T-cell (primary cell): ENCODE results near the gene SPATA46. TPM values are rescaled to one million over a fixed set of nuclear protein-coding genes. Genes with fewer than 3 reads are reported as not detected.

ENCODE experiments used
- ATAC-seq, 4 experiments: fragments of 200-7000 bp in 3 of 4; fragments of 150-1000 bp in 1 of 4; cut with Tn5 transposase; replicated peaks in 1 of 4; 1 replicate in 3 of 4; 2 replicates in 1 of 4; pipeline ENCODE4 v1.10.0; 2021; ENCODE audit warnings: moderate library complexity in 3 of 4, mild to moderate bottlenecking in 2 of 4, moderate number of reproducible peaks in 1 of 4
- CTCF ChIA-PET, 2 donors: fragments of 300-600 bp; sonication (Branson Sonifier 250); formaldehyde crosslinking; loops; one replicate each; lab custom pipeline; 2022; ENCODE audit warnings: antibody characterized with exemption in 2 of 2; lab: Charles Lee
- POLR2A ChIA-PET, 2 donors: fragments of 300-600 bp; sonication (Branson Sonifier 250); formaldehyde crosslinking; loops; one replicate each; lab custom pipeline; 2022; ENCODE audit warnings: antibody characterized with exemption in 2 of 2; lab: Charles Lee
- DNase-seq, 35 experiments: peaks; one replicate each; pipeline versions ENCODE4 v3.0.0 to v3.0.0-alpha.2; 2013 to 2023
- H3K27ac ChIP-seq: one replicate; pipeline ENCODE4 v1.5.1; 2013; ENCODE audit warnings: low read length
- H3K27me3 ChIP-seq, 2 experiments: replicated peaks in 1 of 2; 1 replicate in 1 of 2; 2 replicates in 1 of 2; pipeline versions ENCODE4 v1.6.1 to v1.7.0; 2013; ENCODE audit warnings: low read length in 1 of 2, mixed read lengths in 1 of 2; ENCODE audit not compliant: control insufficient read depth in 2 of 2, insufficient read depth in 2 of 2; ENCODE audit errors: extremely low read depth in 1 of 2
- H3K36me3 ChIP-seq, 2 donors: 1 replicate in 1 of 2; 2 replicates in 1 of 2; pipeline versions ENCODE4 v1.6.1 to v1.7.0; 2013; ENCODE audit warnings: low read length in 1 of 2; ENCODE audit not compliant: control insufficient read depth in 2 of 2, insufficient read depth in 1 of 2; ENCODE audit errors: extremely low read depth in 1 of 2
- H3K4me1 ChIP-seq, 2 experiments: 1 replicate in 1 of 2; 2 replicates in 1 of 2; pipeline versions ENCODE4 v1.6.1 to v1.7.0; 2013; ENCODE audit warnings: low read length in 2 of 2, mixed read lengths in 1 of 2; ENCODE audit not compliant: insufficient read depth in 2 of 2, control insufficient read depth in 1 of 2; ENCODE audit errors: extremely low read depth in 1 of 2
- H3K4me3 ChIP-seq, 2 donors: 1 replicate in 1 of 2; 2 replicates in 1 of 2; pipeline versions ENCODE4 v1.5.1 to v1.7.0; 2013; ENCODE audit warnings: mild to moderate bottlenecking in 2 of 2, low read length in 1 of 2, moderate library complexity in 1 of 2; ENCODE audit not compliant: control insufficient read depth in 1 of 2; ENCODE audit errors: extremely low read depth in 1 of 2
- H3K9me3 ChIP-seq: 2 replicates; pipeline ENCODE4 v1.7.0; 2013
- H3K27ac Mint-ChIP-seq, 2 donors: one replicate each; pipeline ENCODE4 v1.8.0; 2020 to 2021; ENCODE audit warnings: mild to moderate bottlenecking in 2 of 2, mixed read lengths in 2 of 2
- H3K27me3 Mint-ChIP-seq, 2 donors: one replicate each; pipeline ENCODE4 v1.8.0; 2021 to 2022; ENCODE audit warnings: mixed read lengths in 2 of 2
- H3K36me3 Mint-ChIP-seq: one replicate; pipeline ENCODE4 v1.8.0; 2021; ENCODE audit warnings: mixed read lengths
- H3K4me1 Mint-ChIP-seq, 3 donors: one replicate each; pipeline ENCODE4 v1.8.0; 2020 to 2022; ENCODE audit warnings: mixed read lengths in 3 of 3, mild to moderate bottlenecking in 1 of 3
- H3K4me3 Mint-ChIP-seq, 3 donors: one replicate each; pipeline ENCODE4 v1.8.0; 2020 to 2022; ENCODE audit warnings: mild to moderate bottlenecking in 3 of 3, mixed read lengths in 3 of 3, moderate library complexity in 3 of 3
- H3K9me3 Mint-ChIP-seq, 3 donors: one replicate each; pipeline ENCODE4 v1.8.0; 2020 to 2022; ENCODE audit warnings: mixed read lengths in 3 of 3
- WGBS: methylation state at CpG from one replicate; pipeline ENCODE4 v1.1.5; 2013; ENCODE audit warnings: missing lambda C conversion rate; ENCODE audit not compliant: insufficient coverage; 5-methylcytosine and 5-hydroxymethylcytosine counted together
- total RNA-seq, 35 experiments: library from RNA in 6 of 35; stranded (reverse) in 6 of 35; fragments of 120-200 nt in 1 of 35; gene quantifications; one replicate each; pipeline versions ENCODE4 v1.2.1 to v1.2.4 and lab custom pipeline; 2013 to 2026

The SPATA46 gene
- total RNA-seq, 5 donors from 2014 or later (not counting 1 experiment from before 2014, with no cell fraction given): not detected

GRCh38 chr1:162366671-162367070, 10.0 kb downstream of the SPATA46 start:
- peak overlapping the region in 1 of 3 donors; percentile 49 for H3K4me3 Mint-ChIP-seq
- ATAC-seq (no peak), DNase-seq (no peak)
- H3K27ac Mint-ChIP-seq: no peak overlapping the region
- no peaks in the 10 kb centered on the region for H3K36me3 ChIP-seq
- H3K4me1 Mint-ChIP-seq: no peaks in the 10 kb centered on the region
- ChIA-PET CTCF (interaction anchor here in 1 of 2 donors (1.0 kb wide), 1 partner anchor 310 kb away, joined by 3 read pairs; no protein-coding TSS in a partner anchor), POLR2A (no interaction called here)
- no peaks in the 10 kb centered on the region for H3K9me3 ChIP-seq
- WGBS: 87% methylated on average over 3 of the region's 9 CpGs
- no peaks in the 10 kb centered on the region for H3K4me1 ChIP-seq
- H3K36me3 Mint-ChIP-seq: no peaks in the 10 kb centered on the region
- H3K27ac ChIP-seq: no peak overlapping the region
- no peak overlapping the region for H3K4me3 ChIP-seq
- H3K27me3 Mint-ChIP-seq: peaks cover 0 to 9% of the 10 kb centered on the region in 2 donors
- H3K27me3 ChIP-seq: peaks cover 0 to 25% of the 10 kb centered on the region in 2 experiments
- H3K9me3 Mint-ChIP-seq: no peaks in the 10 kb centered on the region

DNA sequence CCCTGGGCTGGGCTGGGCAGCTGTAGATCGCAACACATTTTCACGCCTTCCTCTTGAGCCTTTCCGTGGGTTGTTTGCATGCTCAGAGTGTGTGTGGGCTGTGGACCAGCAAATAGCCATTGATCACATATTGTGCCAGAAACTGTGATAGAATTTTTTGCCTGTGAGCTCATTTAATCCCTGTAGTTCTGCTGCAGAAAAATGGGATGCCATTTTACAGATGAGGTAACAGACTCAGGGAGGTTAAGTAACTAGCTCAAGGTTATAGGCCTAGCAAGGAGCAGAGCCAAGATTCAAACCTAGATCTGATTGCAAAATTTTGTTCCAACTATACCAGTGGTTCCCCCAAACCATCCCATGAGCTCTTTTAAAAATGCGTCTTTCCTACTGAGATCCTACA, 10.5 kb downstream of the SPATA46 start:
- Histone ChIP-seq H3K9me3 (no peaks in the 10 kb centered on the region), H3K36me3 (no peaks in the 10 kb centered on the region), H3K27me3 (peaks cover 0 to 22% of the 10 kb centered on the region in 2 experiments), H3K4me3 (no peak overlapping the region), H3K27ac (no peak overlapping the region), H3K4me1 (no peaks in the 10 kb centered on the region)
- ChIA-PET POLR2A (no interaction called here), CTCF (interaction anchor here in 1 of 2 donors (1.0 kb wide), 1 partner anchor 310 kb away, joined by 3 read pairs; no protein-coding TSS in a partner anchor)
- Mint-ChIP-seq H3K4me1 (no peaks in the 10 kb centered on the region), H3K27me3 (peaks cover 0 to 9% of the 10 kb centered on the region in 2 donors), H3K4me3 (no peak overlapping the region), H3K9me3 (no peaks in the 10 kb centered on the region), H3K27ac (no peak overlapping the region), H3K36me3 (no peaks in the 10 kb centered on the region)
- 80% methylated on average over 1 of the region's 4 CpGs for WGBS
- ATAC-seq (no peak), DNase-seq (no peak)

GRCh38 chr1:162365284-162366020, 11.2 kb downstream of the SPATA46 start:
- ATAC-seq: no peak
- CTCF ChIA-PET: interaction anchor here in 1 of 2 donors (1.0 kb wide), 1 partner anchor 309 kb away, joined by 3 read pairs; no protein-coding TSS in a partner anchor
- Mint-ChIP-seq H3K4me3 (no peak overlapping the region), H3K9me3 (no peaks in the 10 kb centered on the region), H3K27ac (no peak overlapping the region), H3K4me1 (no peaks in the 10 kb centered on the region), H3K36me3 (no peaks in the 10 kb centered on the region), H3K27me3 (peaks cover 0 to 9% of the 10 kb centered on the region in 2 donors)
- Histone ChIP-seq H3K9me3 (no peaks in the 10 kb centered on the region), H3K36me3 (no peaks in the 10 kb centered on the region), H3K27ac (no peak overlapping the region), H3K4me1 (no peaks in the 10 kb centered on the region), H3K4me3 (no peak overlapping the region), H3K27me3 (peaks cover 0 to 20% of the 10 kb centered on the region in 2 experiments)
- POLR2A ChIA-PET: no interaction called here
- DNase-seq: no peak
- WGBS: 90% methylated on average over 10 of the region's 10 CpGs

DNA sequence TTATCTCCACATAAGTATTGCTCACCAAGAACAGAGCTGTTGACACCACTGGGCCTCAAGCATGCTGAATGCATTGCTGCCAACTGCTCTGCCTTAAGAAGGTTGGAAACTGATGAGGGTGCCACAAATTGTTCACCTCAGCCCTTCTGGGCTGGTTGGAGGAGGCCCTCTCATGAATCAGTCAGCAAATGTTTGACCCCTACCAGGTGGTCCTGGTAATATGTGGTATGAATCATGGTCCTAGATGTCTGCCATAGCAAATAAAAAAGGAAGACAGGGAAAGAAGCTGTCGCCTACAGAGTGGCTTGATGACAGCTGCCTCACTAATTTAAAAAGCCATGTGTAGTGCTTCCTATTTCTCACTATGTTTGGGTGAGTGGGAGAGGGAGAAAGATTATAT, 12.2 kb downstream of the SPATA46 start:
- peaks cover 0 to 9% of the 10 kb centered on the region in 2 donors for H3K27me3 Mint-ChIP-seq
- 83% methylated on average over 1 of the region's 1 CpG for WGBS
- no peaks in the 10 kb centered on the region for H3K9me3 Mint-ChIP-seq
- no peak overlapping the region for H3K27ac Mint-ChIP-seq
- H3K4me3 Mint-ChIP-seq: no peak overlapping the region
- H3K4me1 Mint-ChIP-seq: no peaks in the 10 kb centered on the region
- DNase-seq (no peak), ATAC-seq (no peak)
- H3K36me3 Mint-ChIP-seq: no peaks in the 10 kb centered on the region
- no peaks in the 10 kb centered on the region for H3K36me3 ChIP-seq
- H3K27ac ChIP-seq: no peak overlapping the region
- H3K9me3 ChIP-seq: no peaks in the 10 kb centered on the region
- H3K4me3 ChIP-seq: no peak overlapping the region
- H3K27me3 ChIP-seq: peaks cover 0 to 20% of the 10 kb centered on the region in 2 experiments
- CTCF ChIA-PET: no interaction called here
- POLR2A ChIA-PET: interaction anchor here in 1 of 2 donors (0.6 kb wide), 1 partner anchor 175 kb away, joined by 3 read pairs; no protein-coding TSS in a partner anchor
- no peaks in the 10 kb centered on the region for H3K4me1 ChIP-seq

- Histone ChIP-seq H3K9me3 (no peaks in the 10 kb centered on the region), H3K36me3 (no peaks in the 10 kb centered on the region), H3K27ac (no peak overlapping the region), H3K4me3 (no peak overlapping the region), H3K4me1 (no peaks in the 10 kb centered on the region), H3K27me3 (peaks cover 0 to 20% of the 10 kb centered on the region in 2 experiments)
- POLR2A ChIA-PET: interaction anchor here in 1 of 2 donors (0.6 kb wide), 1 partner anchor 175 kb away, joined by 3 read pairs; no protein-coding TSS in a partner anchor
- CTCF ChIA-PET: no interaction called here
- H3K36me3 Mint-ChIP-seq: no peaks in the 10 kb centered on the region
- H3K27ac Mint-ChIP-seq: no peak overlapping the region
- WGBS: 76% methylated on average over 3 of the region's 3 CpGs
- peaks cover 3 to 9% of the 10 kb centered on the region in 2 donors for H3K27me3 Mint-ChIP-seq
- no peak for ATAC-seq
- DNase-seq: no peak
- no peak overlapping the region for H3K4me3 Mint-ChIP-seq
- H3K4me1 Mint-ChIP-seq: no peaks in the 10 kb centered on the region
- H3K9me3 Mint-ChIP-seq: no peaks in the 10 kb centered on the region
Observed at GRCh38 chr1:162363823-162364222, 12.8 kb downstream of the SPATA46 start.

DNA sequence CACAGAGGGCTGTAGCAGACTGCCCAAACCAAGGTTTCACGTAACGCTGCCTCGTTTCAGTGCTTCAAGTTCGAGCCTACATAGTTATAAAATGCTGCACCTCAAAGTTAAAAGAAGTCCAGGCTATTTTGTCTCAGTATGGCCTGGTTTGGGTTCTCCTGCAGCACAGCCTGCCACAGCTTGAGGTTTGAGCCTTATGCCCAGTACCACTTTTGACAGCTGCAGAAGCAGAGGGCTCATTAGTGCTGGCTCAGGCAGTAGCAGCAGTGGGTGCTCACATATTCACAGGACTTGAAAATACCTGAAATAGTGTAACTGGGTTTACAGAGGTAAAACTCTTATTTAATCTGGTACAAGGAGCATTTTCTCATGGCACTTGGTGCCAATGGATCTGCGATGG, 15.3 kb downstream of the SPATA46 start:
- Histone ChIP-seq H3K27me3 (peaks cover 0 to 8% of the 10 kb centered on the region in 2 experiments), H3K27ac (no peak overlapping the region), H3K4me3 (no peak overlapping the region), H3K4me1 (no peaks in the 10 kb centered on the region), H3K9me3 (no peaks in the 10 kb centered on the region), H3K36me3 (no peaks in the 10 kb centered on the region)
- no peak for DNase-seq
- Mint-ChIP-seq H3K9me3 (no peaks in the 10 kb centered on the region), H3K36me3 (no peaks in the 10 kb centered on the region), H3K27me3 (peaks cover 11 to 17% of the 10 kb centered on the region in 2 donors), H3K4me3 (no peak overlapping the region), H3K4me1 (no peaks in the 10 kb centered on the region), H3K27ac (no peak overlapping the region)
- ChIA-PET CTCF (no interaction called here), POLR2A (no interaction called here)
- 90% methylated on average over 5 of the region's 5 CpGs for WGBS
- no peak for ATAC-seq
